Measurements from ENCODE around the gene STEAP1B. TPM values are rescaled to one million over a fixed set of nuclear protein-coding genes. Genes with fewer than 3 reads are reported as not detected.
"Not testable (repeated sequence)": the region's sequence is repeated elsewhere in the genome, so short reads cannot be mapped to it uniquely, and the experiment has no call there.

Gene STEAP1B
- 0.29 to 0.58 TPM in 2 of 3 replicates, not detected in the other for total RNA-seq

- Mint-ChIP-seq H3K4me1 (peaks cover 15% of the 10 kb centered on the region), H3K27me3 (ENCODE audit: low read depth) (peaks cover 32% of the 10 kb centered on the region), H3K4me3 (peak within 1 kb of the TSS; percentile 58)
- H3K36me3 Mint-ChIP-seq, H3K27ac Mint-ChIP-seq, H3K9me3 Mint-ChIP-seq: not testable (repeated sequence)
- peak; percentile 74 to 89 for DNase-seq (ENCODE audit: low spot score in 2 of 2, unreplicated experiment in 2 of 2)
- TF ChIP-seq CTCF (IDR thresholded peaks at IDR 0.05; ENCODE audit: unreplicated experiment), result peak; percentile 58
These were observed at the start of gene STEAP1B for GRCh38 chr7:22499888-22500689. STEAP1B (minus strand) TSS chr7:22500188; CDS start chr7:22494855, 5,333 bp downstream.

GRCh38 chr7:22549051-22549450 lies 49.1 kb upstream of the STEAP1B start:
- H3K27ac Mint-ChIP-seq, result no peak overlapping the region
- TF ChIP-seq CTCF (IDR thresholded peaks at IDR 0.05; ENCODE audit: unreplicated experiment), result no peak
- no peaks in the 10 kb centered on the region for H3K36me3 Mint-ChIP-seq
- peaks cover 22% of the 10 kb centered on the region for H3K4me1 Mint-ChIP-seq
- peaks cover 43% of the 10 kb centered on the region for H3K27me3 Mint-ChIP-seq (ENCODE audit: low read depth)
- no peak for DNase-seq (ENCODE audit: low spot score in 2 of 2, unreplicated experiment in 2 of 2)
- no peaks in the 10 kb centered on the region for H3K9me3 Mint-ChIP-seq
- peak overlapping the region; percentile 78 for H3K4me3 Mint-ChIP-seq

GRCh38 chr7:22548313-22548712 lies 48.3 kb upstream of the STEAP1B start:
- H3K27me3 Mint-ChIP-seq (ENCODE audit: low read depth), result peaks cover 38% of the 10 kb centered on the region
- peaks cover 22% of the 10 kb centered on the region for H3K4me1 Mint-ChIP-seq
- H3K27ac Mint-ChIP-seq, result no peak overlapping the region
- no peaks in the 10 kb centered on the region for H3K9me3 Mint-ChIP-seq
- no peak overlapping the region for H3K4me3 Mint-ChIP-seq
- no peak for TF ChIP-seq CTCF (IDR thresholded peaks at IDR 0.05; ENCODE audit: unreplicated experiment)
- no peak for DNase-seq (ENCODE audit: low spot score in 2 of 2, unreplicated experiment in 2 of 2)
- no peaks in the 10 kb centered on the region for H3K36me3 Mint-ChIP-seq

DNA sequence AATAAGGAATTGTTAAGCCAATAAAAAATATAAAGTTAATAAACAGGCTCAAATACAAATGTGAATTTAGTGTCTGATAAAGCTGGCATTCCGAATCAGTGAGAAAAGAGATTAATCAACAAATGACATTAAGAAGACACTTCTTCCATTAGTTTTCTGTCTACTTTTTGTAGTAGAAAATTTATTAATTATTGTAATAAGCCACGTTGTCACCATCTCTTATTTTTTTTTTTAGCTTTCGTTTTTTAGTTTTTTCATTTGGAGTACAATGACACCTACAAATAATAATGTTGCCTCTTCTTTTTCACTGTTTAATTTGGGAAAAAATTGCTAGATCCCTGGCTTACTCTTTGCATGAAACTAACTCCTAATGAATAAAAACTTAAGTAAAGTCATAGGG lies 46.8 kb upstream of the STEAP1B start:
- H3K4me3 Mint-ChIP-seq, result no peak overlapping the region
- peaks cover 27% of the 10 kb centered on the region for H3K27me3 Mint-ChIP-seq (ENCODE audit: low read depth)
- DNase-seq (ENCODE audit: low spot score in 2 of 2, unreplicated experiment in 2 of 2), result no peak
- no peak overlapping the region for H3K27ac Mint-ChIP-seq
- H3K36me3 Mint-ChIP-seq, result no peaks in the 10 kb centered on the region
- H3K4me1 Mint-ChIP-seq, result peaks cover 22% of the 10 kb centered on the region
- no peak for TF ChIP-seq CTCF (IDR thresholded peaks at IDR 0.05; ENCODE audit: unreplicated experiment)
- no peaks in the 10 kb centered on the region for H3K9me3 Mint-ChIP-seq

DNA sequence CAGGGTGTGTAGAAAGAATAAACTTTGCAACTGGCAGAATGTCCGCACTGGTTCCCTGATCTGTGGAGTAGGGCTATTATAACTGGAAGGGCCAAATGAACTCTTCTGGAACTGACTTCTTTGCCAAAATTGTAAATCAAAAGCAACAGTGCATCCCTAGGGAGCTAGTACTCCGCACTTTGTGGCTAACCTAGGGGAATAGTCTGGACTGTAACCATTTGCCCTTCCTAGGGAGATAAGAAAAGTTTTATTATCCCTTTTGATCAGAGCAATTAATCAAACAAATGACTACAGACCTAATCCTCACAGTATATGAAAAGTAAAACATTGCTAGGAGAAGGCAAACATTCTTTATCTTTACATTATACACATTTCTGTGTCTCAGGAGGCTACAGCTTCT lies 45.5 kb upstream of the STEAP1B start:
- Mint-ChIP-seq H3K27me3 (ENCODE audit: low read depth) (peaks cover 15% of the 10 kb centered on the region), H3K9me3 (no peaks in the 10 kb centered on the region), H3K36me3 (no peaks in the 10 kb centered on the region), H3K4me1 (peaks cover 19% of the 10 kb centered on the region), H3K27ac (no peak overlapping the region), H3K4me3 (no peak overlapping the region)
- TF ChIP-seq CTCF (IDR thresholded peaks at IDR 0.05; ENCODE audit: unreplicated experiment), result no peak
- DNase-seq (ENCODE audit: low spot score in 2 of 2, unreplicated experiment in 2 of 2), result no peak
